Dendritic cell treated with granulocyte-macrophage colony-stimulating factor and Interleukin-4, amounts not matched to agents 40 ng/mL and 50 ng/mL, for 4 days (primary cell): Measurements from ENCODE around the gene CABLES2.

ENCODE experiments used
- H3K27ac Mint-ChIP-seq: one replicate; pipeline ENCODE4 v1.8.0; 2022; ENCODE audit warnings: mild to moderate bottlenecking, mixed read lengths
- H3K27me3 Mint-ChIP-seq: one replicate; pipeline ENCODE4 v1.8.0; 2022; ENCODE audit warnings: mild to moderate bottlenecking, mixed read lengths
- H3K36me3 Mint-ChIP-seq: one replicate; pipeline ENCODE4 v1.8.0; 2022; ENCODE audit warnings: low read depth, mixed read lengths
- H3K4me1 Mint-ChIP-seq: one replicate; pipeline ENCODE4 v1.8.0; 2022; ENCODE audit warnings: low read depth, mixed read lengths
- H3K4me3 Mint-ChIP-seq: one replicate; pipeline ENCODE4 v1.8.0; 2022; ENCODE audit warnings: mild to moderate bottlenecking, moderate library complexity, mixed read lengths
- H3K9me3 Mint-ChIP-seq: one replicate; pipeline ENCODE4 v1.8.0; 2022; ENCODE audit warnings: mixed read lengths
- intact Hi-C: fragments of 100-400 bp; cut with micrococcal nuclease; formaldehyde crosslinking; loops from one replicate; pipeline ENCODE4 v1.15.0; 2022

The CABLES2 gene

DNA sequence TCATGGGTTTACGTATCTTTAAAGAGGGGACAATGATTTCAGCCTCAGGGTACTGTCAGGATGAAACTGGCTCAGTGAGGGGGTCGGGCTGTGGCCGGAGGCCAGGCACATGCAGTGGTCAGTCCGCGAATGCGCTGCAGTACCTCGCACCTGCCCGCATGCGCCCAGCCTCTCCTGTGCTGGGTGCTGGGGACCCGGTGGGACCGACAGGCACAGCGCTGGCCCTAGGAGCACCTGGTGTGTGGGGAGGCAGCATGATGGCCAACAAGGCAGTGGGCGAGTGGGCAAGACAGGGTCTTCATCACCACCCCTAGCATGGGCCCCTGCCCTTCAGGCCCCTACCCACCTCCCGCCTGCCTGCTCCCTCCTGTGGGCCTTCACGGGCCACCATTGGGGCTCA is 970 bp upstream of the CABLES2 start:
- no peak overlapping the region for H3K4me3 Mint-ChIP-seq
- no peak overlapping the region for H3K27ac Mint-ChIP-seq
- peaks cover 18% of the 10 kb centered on the region for H3K27me3 Mint-ChIP-seq
- peaks cover 37% of the 10 kb centered on the region for H3K4me1 Mint-ChIP-seq
- H3K9me3 Mint-ChIP-seq: no peaks in the 10 kb centered on the region
- intact Hi-C loops: no loop called here
- peaks cover 5% of the 10 kb centered on the region for H3K36me3 Mint-ChIP-seq

DNA sequence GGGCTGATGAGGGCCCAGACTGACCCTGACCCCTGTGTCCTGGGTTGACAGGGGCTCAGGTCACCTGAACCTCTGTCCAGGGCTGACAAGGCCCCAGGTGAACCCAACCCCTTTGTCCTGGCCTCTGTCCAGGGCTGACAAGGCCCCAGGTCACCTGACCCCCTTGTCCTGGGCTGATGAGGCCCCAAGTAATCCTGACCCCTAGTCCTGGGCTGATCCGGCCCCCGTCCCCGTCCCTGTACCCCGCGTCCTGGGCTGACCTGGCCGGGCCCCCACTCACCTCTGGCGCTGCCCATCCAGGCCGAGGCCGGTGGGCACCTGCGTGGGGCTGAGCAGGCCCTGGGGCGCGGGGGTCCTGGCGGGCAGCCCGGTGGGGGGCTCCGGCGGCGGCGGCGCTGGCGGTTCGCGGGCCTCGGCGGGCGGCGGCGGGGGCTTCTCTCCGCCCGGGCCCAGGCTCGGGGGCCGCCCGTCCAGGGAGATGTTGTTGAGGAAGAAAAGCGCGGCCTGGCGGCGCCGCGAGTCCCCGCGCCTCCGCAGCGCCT is 379 bp downstream of the CABLES2 start:
- peaks cover 37% of the 10 kb centered on the region for H3K4me1 Mint-ChIP-seq
- no peak overlapping the region for H3K27ac Mint-ChIP-seq
- intact Hi-C loops: no loop called here

DNA sequence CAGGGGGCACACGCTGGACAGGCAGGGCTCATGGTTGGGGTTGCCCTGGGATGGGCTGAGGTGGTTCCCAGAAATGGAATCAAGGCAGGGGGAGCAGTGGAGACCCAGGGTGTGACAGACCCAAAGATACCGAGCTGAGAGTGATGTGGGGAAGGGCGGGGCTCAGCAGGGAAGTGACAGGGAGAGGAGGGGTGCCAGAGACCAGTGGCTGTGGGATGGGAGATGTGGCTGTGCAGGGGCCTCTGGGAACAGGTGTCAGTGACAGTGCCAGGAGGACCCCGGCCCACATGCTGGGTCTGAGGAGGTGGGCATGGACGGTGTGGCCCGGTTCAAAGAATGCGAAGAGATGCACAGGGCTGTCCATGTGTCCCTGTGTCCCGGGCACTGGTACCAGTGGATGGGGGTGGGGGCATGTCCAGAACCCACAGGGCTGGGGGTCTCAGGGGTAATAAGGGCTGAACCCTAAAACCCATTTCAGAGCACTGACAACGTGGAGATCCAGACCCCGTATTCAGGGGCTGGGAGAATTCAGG is 1.0 kb downstream of the CABLES2 start:
- Mint-ChIP-seq H3K4me3 (peak overlapping the region; percentile 70), H3K27me3 (peaks cover 18% of the 10 kb centered on the region), H3K27ac (peak overlapping the region; percentile 17), H3K36me3 (peaks cover 25% of the 10 kb centered on the region), H3K9me3 (no peaks in the 10 kb centered on the region), H3K4me1 (peaks cover 37% of the 10 kb centered on the region)
- intact Hi-C loops: no loop called here

More for the DNA sequence above, 379 bp downstream of the CABLES2 start:
- Mint-ChIP-seq H3K9me3 (no peaks in the 10 kb centered on the region), H3K4me3 (peak overlapping the region; percentile 70), H3K36me3 (peaks cover 18% of the 10 kb centered on the region), H3K27me3 (peaks cover 18% of the 10 kb centered on the region)

DNA sequence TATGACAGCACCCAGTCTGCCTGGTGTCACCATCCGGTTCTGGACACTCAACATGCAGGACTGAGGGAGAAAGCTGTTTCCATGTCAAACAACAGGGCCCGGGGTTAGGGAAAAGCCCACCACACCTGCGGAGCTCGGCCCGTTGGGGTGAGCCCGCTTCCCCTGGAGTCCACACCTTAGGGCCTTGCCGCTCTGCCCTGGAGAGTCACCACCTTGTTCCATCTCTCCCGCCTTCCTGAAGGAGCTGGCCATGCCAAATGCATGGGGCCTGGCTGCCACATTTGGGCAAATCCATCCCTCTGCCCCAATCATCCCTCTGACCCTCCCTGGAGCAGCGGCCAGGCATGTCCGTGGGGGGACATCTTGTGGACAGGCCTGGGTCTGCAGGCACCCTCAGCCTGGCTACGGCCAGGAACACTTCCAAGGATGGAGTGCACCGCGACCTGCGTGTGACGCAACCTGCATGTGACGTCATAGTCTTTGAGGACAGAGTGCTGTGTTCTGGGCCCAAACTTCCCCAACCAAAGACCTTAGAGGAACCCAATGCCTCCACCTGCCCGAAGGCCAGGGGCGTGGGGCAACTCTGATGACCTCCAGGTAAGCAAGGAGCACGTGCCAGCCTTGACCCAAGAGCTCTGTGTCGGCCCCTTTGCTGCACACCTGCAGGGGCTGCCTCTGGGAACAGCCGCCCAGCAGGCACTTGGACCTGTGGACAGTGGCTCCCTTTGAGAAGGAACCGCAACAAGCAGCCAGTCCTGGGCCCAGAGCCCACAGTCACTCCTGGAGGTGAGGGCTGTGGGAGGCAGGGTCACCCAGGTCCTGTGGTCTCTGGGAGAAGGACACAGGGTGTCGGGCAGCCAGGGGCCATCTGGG is 1.7 kb downstream of the CABLES2 start:
- Mint-ChIP-seq H3K36me3 (peaks cover 32% of the 10 kb centered on the region), H3K4me3 (peak overlapping the region; percentile 70), H3K4me1 (peaks cover 34% of the 10 kb centered on the region), H3K27ac (peak overlapping the region; percentile 17), H3K27me3 (peaks cover 14% of the 10 kb centered on the region), H3K9me3 (no peaks in the 10 kb centered on the region)
- intact Hi-C loops: no loop called here

DNA sequence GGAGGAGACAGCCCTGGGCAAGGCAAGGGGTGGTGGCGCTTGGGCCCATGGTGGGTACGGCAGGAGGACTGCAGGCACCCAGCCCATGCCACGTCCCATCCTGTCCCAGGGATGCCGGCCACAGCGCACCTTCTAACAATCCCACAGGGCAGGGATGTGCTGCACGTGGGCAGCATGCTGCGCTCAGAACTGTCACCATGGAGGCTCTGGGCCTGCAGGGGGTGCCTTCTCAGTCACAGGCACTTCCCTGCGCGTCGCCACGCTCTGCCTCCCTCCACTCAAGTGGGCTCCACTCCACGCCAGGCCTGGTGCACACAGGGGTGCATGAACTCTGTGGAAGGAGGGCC is 2.4 kb downstream of the CABLES2 start:
- H3K36me3 Mint-ChIP-seq: peaks cover 38% of the 10 kb centered on the region

DNA sequence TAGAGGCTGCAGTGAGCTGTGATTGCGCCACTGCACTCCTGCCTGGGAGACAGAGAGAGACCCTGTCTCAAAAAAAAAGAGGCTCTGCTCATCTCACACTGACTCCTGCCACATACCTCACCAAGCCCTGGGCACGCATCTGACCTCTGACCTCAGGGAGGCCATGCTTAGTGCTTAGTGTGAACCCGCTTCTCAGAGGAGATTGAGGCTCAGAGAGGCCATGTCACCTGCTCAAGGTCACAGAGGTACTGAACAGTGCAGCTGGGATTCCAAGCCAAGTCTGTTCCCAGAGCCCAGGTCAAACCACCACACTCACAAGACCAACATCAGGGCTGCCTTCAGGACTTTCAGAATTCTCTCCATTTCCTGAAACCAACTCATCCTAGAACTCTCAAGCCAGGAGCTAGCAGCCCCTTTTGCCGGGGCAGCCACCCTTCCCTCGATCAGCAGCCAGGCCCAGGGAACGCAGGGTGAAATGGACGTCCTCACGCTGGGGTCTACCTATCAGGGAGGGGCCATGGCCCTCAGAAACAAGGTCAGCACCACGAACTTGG is 2.9 kb downstream of the CABLES2 start:
- intact Hi-C loops: no loop called here
- no peak overlapping the region for H3K27ac Mint-ChIP-seq
- peaks cover 39% of the 10 kb centered on the region for H3K36me3 Mint-ChIP-seq
- H3K4me3 Mint-ChIP-seq: no peak overlapping the region
- peaks cover 4% of the 10 kb centered on the region for H3K27me3 Mint-ChIP-seq
- H3K4me1 Mint-ChIP-seq: peaks cover 22% of the 10 kb centered on the region
- no peaks in the 10 kb centered on the region for H3K9me3 Mint-ChIP-seq

More for the DNA sequence above, 2.4 kb downstream of the CABLES2 start:
- H3K27me3 Mint-ChIP-seq: peaks cover 9% of the 10 kb centered on the region
- peaks cover 27% of the 10 kb centered on the region for H3K4me1 Mint-ChIP-seq
- no peak overlapping the region for H3K4me3 Mint-ChIP-seq
- intact Hi-C loops: no loop called here
- no peaks in the 10 kb centered on the region for H3K9me3 Mint-ChIP-seq
- no peak overlapping the region for H3K27ac Mint-ChIP-seq

DNA sequence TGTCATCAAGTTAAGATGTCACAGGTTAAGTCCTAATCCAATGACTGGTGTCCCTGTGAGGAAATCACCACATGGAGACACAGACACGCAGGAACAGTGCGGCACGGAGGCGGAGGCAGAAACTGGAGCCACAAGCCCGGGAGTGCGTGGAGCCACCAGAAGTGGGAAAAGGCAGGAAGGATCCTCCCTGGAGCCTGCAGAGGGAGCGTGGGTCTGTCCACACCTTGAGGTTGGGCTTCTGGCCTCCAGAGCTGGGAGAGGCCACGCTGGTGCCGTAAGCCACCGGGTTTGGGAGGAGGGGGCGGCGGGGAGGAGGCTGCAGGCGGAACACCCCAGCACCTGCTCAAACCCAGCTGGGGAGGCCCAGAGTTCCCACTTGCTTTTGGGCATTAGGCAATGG is 3.8 kb downstream of the CABLES2 start:
- H3K4me1 Mint-ChIP-seq: peaks cover 22% of the 10 kb centered on the region
- no peaks in the 10 kb centered on the region for H3K27me3 Mint-ChIP-seq
- H3K27ac Mint-ChIP-seq: no peak overlapping the region
- no peak overlapping the region for H3K4me3 Mint-ChIP-seq
- H3K9me3 Mint-ChIP-seq: peaks cover 1% of the 10 kb centered on the region
- intact Hi-C loops: no loop called here
- peaks cover 41% of the 10 kb centered on the region for H3K36me3 Mint-ChIP-seq

DNA sequence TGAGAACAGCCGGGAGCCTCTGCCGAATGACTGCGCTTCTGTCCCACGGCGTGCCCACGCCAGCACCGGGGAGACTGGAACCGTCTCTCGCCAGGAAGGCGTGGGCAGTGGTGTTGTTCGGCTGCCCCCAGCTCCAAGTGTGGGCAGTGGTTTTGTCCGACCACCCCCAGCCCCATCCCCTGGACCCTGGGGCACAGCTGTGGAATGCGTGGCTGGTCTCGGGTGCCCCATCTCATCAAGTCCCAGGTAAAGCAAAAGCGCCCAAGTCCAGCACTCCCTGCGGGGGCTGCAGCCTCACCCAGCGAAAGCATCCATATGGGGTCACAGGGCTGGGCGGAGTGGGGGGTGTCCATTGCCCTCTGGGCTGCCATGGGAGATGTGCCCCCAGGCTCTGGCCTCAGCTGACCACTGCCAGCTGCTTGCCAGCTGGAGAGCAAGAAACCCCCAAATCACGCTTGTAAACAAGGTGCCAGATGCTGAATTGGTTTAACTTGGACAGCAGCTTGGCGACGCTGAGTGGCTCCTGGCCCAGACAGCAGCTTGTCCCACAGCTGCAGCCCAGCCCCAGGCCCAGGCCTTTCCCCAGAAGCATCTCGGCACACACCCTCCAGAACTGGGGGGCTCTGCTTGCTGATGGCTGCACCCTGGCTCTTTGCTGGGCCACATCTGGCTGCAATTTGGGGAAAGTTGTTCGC is 4.5 kb downstream of the CABLES2 start:
- Mint-ChIP-seq H3K36me3 (peaks cover 49% of the 10 kb centered on the region), H3K27ac (no peak overlapping the region), H3K27me3 (no peaks in the 10 kb centered on the region), H3K9me3 (peaks cover 9% of the 10 kb centered on the region), H3K4me3 (no peak overlapping the region), H3K4me1 (peaks cover 22% of the 10 kb centered on the region)
- intact Hi-C loops: no loop called here

DNA sequence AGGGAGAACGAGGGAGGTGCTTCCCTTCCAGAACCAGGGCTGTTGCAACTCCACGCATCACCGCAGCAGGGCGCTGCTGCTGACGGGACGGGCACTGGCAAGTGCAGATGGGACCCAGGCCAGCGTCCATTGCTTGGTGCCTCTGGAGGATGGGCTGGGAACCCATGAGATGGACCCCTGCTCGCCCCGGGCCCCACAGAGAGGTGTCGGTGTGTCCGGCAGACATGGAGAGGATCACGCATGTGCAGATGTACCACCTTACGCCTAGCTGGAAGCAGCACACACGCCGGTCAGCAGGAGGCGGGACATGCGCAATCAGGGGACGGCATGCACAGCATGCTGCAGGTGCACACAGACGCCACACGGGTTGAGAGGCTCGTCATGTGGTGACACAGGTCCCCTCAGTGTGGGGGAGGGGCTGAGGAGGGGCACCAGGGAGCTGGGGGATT is 5.7 kb downstream of the CABLES2 start:
- Mint-ChIP-seq H3K27ac (no peak overlapping the region), H3K27me3 (no peaks in the 10 kb centered on the region), H3K9me3 (peaks cover 9% of the 10 kb centered on the region), H3K4me1 (peaks cover 21% of the 10 kb centered on the region), H3K4me3 (no peak overlapping the region), H3K36me3 (peaks cover 59% of the 10 kb centered on the region)
- intact Hi-C loops: no loop called here

DNA sequence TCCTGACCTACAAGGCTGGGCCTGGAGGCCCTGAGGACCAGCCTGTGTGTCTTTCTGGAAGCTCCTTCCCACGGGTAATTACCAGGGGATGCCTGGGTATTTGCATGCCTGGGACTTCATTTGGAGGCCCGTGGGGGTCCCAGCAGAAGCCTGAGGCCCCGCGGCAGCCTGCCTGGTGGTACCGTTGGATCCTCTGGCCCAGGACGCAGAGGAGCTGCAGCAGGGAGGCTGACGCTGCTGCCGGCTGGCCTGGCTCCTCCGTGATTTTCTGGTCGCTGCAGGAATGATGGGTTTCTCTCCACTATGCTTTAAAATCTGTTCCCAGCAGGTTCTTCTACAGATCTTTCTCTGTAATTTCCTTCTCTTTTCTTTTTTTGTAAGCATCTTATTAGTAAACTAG is 6.5 kb downstream of the CABLES2 start:
- Mint-ChIP-seq H3K4me3 (no peak overlapping the region), H3K9me3 (peaks cover 9% of the 10 kb centered on the region), H3K4me1 (peaks cover 13% of the 10 kb centered on the region), H3K27me3 (no peaks in the 10 kb centered on the region), H3K27ac (no peak overlapping the region), H3K36me3 (peaks cover 67% of the 10 kb centered on the region)
- intact Hi-C loops: no loop called here

DNA sequence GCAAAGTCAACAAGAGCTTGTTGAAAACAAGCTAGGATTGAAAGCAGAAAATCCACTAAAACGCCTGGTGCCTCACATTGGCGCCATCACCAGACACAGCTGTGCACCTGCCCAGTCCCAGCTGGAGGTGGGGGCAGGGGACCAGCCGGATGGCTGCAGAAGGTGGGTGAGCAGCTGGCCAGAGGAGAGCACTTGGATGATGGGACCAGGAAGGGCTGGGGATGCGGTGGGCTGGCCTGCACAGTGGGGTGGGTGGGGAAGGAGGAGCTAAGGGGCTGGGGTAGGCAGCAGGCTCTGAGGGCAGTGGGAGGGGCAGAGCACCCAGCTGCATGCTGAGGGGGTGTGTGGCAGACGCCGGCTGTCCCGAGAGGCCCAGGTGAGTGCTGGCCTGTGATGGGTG is 7.1 kb downstream of the CABLES2 start:
- intact Hi-C loops: no loop called here

DNA sequence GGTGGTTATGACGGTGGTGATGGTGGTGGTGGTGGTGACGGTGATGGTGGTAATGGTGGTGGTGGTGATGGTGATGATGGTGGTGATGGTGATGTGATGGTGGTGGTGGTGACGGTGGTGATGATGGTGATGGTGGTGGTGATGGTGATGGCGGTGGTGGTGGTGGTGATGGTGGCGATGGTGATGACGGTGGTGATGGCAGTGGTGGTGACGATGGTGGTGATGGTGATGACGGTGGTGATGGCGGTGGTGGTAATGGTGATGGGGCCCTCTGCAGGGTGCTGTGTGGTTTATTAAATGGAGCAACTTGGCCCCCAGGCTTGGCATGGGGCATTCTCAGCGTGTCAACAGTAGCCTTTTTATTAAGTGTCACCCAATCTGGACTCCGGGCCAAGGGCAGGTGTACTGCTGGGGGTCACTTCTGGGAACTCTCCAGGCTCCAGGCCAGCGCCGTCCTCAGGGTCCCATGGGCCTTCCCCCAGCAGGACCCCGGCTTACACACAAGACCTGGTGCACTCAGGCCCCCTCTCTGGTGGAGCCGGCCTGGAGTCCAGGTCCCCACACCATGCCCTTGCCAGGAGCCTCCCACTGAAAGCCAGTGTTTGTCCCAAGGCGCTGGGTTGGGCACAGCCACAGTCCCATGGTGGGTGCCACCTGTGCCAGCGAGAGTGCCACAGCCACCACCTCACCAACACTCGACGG is 8.8 kb downstream of the CABLES2 start:
- Mint-ChIP-seq H3K9me3 (peaks cover 9% of the 10 kb centered on the region), H3K27me3 (no peaks in the 10 kb centered on the region), H3K27ac (no peak overlapping the region), H3K36me3 (peaks cover 87% of the 10 kb centered on the region), H3K4me1 (no peaks in the 10 kb centered on the region), H3K4me3 (no peak overlapping the region)
- intact Hi-C loops: no loop called here

More for the DNA sequence above, 7.1 kb downstream of the CABLES2 start:
- peaks cover 7% of the 10 kb centered on the region for H3K4me1 Mint-ChIP-seq
- H3K9me3 Mint-ChIP-seq: peaks cover 9% of the 10 kb centered on the region
- H3K4me3 Mint-ChIP-seq: no peak overlapping the region
- no peak overlapping the region for H3K27ac Mint-ChIP-seq
- no peaks in the 10 kb centered on the region for H3K27me3 Mint-ChIP-seq
- H3K36me3 Mint-ChIP-seq: peaks cover 72% of the 10 kb centered on the region

DNA sequence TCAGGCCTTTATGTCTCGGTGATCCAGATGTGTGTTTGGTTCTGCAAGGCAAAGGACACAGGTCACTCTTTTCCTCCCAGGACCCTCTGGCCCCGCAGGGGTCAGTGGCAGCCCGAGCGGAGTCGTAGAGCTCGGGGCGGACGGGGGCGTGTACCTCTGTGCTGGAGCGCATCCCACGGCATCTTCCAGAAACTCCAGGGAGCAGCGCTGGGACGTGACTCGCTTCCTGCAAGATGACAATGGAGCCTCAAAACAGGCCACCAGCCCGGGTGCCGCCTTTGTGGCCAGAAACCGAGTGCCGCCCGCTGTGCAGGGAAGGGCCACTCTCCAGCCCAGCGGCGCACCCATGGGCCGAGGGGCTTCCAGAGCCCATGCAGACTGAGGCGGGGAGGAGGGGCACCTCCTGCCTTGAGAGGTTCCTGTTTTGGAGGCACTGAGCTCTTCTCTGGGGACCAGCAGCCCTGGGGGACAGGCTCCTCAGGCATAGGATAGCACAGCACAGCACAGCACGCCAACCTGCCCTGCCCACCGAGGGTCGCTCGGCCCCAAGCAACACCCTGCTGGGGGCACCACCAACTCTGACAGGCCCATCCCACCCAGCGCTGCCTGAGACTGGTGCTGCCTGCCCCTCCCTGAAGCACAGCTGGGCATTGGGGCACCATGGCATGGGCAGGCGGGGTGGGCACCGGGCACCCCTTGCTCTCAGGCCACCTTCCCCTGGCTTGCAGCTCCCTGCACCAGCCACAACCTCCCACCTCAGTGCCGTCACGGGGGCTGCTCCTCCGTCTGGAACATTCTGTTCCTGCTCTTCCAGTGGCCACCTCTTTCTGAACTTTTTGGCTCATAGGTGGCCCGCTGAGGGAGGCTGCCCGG is 10.5 kb downstream of the CABLES2 start:
- H3K36me3 Mint-ChIP-seq: peaks cover 87% of the 10 kb centered on the region
- intact Hi-C loops: no loop called here
- no peaks in the 10 kb centered on the region for H3K4me1 Mint-ChIP-seq
- no peaks in the 10 kb centered on the region for H3K27me3 Mint-ChIP-seq
- no peak overlapping the region for H3K27ac Mint-ChIP-seq
- peaks cover 9% of the 10 kb centered on the region for H3K9me3 Mint-ChIP-seq
- no peak overlapping the region for H3K4me3 Mint-ChIP-seq
